Endothelial cell of umbilical vein (primary cell): ENCODE data around the gene FRZB. TPM values are rescaled to one million over a fixed set of nuclear protein-coding genes. Genes with fewer than 3 reads are reported as not detected.

Experiments used
- BruUV-seq: library from RNA; stranded (reverse); fragments of 400-500 nt; replicated peaks from 2 replicates; lab custom pipeline; 2021; lab: Mats Ljungman, UMichigan
- CTCF ChIA-PET: fragments of 300-600, 350-600 bp; sonication (Branson Sonifier 250); formaldehyde crosslinking; loops from one replicate; lab custom pipeline; 2021; ENCODE audit warnings: antibody characterized with exemption, inconsistent platforms; lab: Charles Lee
- POLR2A ChIA-PET: fragments of 300-600, 350-600 bp; sonication (Branson Sonifier 250); formaldehyde crosslinking; loops from one replicate; lab custom pipeline; 2021; ENCODE audit warnings: antibody characterized with exemption, inconsistent platforms; lab: Charles Lee
- DNase-seq: peaks from one replicate; pipeline ENCODE4 v3.0.0-alpha.2; 2011; ENCODE audit warnings: low read depth, low spot score
- FAIRE-seq: peaks from 2 replicates; lab custom pipeline; 2011; peaks lifted over from hg19 to GRCh38; lab: Jason Lieb, UNC
- H2AFZ ChIP-seq: 2 replicates; pipeline ENCODE4 v1.6.0; 2012; ENCODE audit warnings: low read depth, low read length, control low read depth, inconsistent platforms
- H3K27ac ChIP-seq: 2 replicates; pipeline ENCODE4 v1.5.1; 2011; ENCODE audit warnings: low read depth, mild to moderate bottlenecking, control low read depth, low read length, moderate library complexity; ENCODE audit not compliant: insufficient read depth
- H3K27me3 ChIP-seq, 2 experiments: 2 replicates each; pipeline versions ENCODE4 v1.6.0 to v1.6.1; 2011; ENCODE audit warnings: low read length in 2 of 2, mixed read lengths in 1 of 2; ENCODE audit not compliant: control insufficient read depth in 2 of 2, insufficient read depth in 2 of 2
- H3K36me3 ChIP-seq, 2 experiments: 2 replicates in 1 of 2; 3 replicates in 1 of 2; pipeline ENCODE4 v1.5.1; 2011; ENCODE audit warnings: low read length in 2 of 2, mild to moderate bottlenecking in 1 of 2, moderate library complexity in 1 of 2; ENCODE audit not compliant: control insufficient read depth in 2 of 2, insufficient read depth in 2 of 2; ENCODE audit errors: extremely low read depth in 1 of 2
- H3K4me1 ChIP-seq: 3 replicates; pipeline ENCODE4 v1.5.1; 2011; ENCODE audit warnings: mild to moderate bottlenecking, low read length; ENCODE audit not compliant: control insufficient read depth, insufficient read depth; ENCODE audit errors: extremely low read depth
- H3K4me2 ChIP-seq: 2 replicates; pipeline ENCODE4 v1.6.1; 2011; ENCODE audit warnings: low read length, control low read depth, mixed read lengths; ENCODE audit not compliant: insufficient read depth
- H3K4me3 ChIP-seq, 3 experiments: fragments of 200-600 bp in 1 of 3; sonication (generic), shearing (Covaris generic) in 1 of 3; replicated peaks in 1 of 3; 2 replicates each; pipeline ENCODE4 v1.5.1; 2011 to 2016; ENCODE audit warnings: control low read depth in 3 of 3, low read length in 3 of 3, mild to moderate bottlenecking in 2 of 3, inconsistent platforms in 1 of 3, low read depth in 1 of 3, moderate library complexity in 1 of 3; ENCODE audit not compliant: insufficient read depth in 1 of 3
- H3K79me2 ChIP-seq: 2 replicates; pipeline ENCODE4 v1.6.0; 2012; ENCODE audit warnings: low read length, inconsistent platforms; ENCODE audit not compliant: control insufficient read depth, insufficient read depth
- H3K9ac ChIP-seq: replicated peaks from 2 replicates; pipeline ENCODE3; 2011; ENCODE audit warnings: low read length, control low read depth; ENCODE audit not compliant: insufficient read depth; ENCODE audit errors: extremely low read depth
- H3K9me1 ChIP-seq: replicated peaks from 3 replicates; pipeline ENCODE4 v1.6.0; 2011; ENCODE audit warnings: mild to moderate bottlenecking, low read length; ENCODE audit not compliant: control insufficient read depth, insufficient read depth; ENCODE audit errors: extremely low read depth
- H3K9me3 ChIP-seq: replicated peaks from 2 replicates; pipeline ENCODE4 v1.5.1; 2012; ENCODE audit warnings: low read length, inconsistent platforms; ENCODE audit not compliant: control insufficient read depth, insufficient read depth
- H4K20me1 ChIP-seq: replicated peaks from 2 replicates; pipeline ENCODE3; 2011; ENCODE audit warnings: mild to moderate bottlenecking, low read length; ENCODE audit not compliant: control insufficient read depth, insufficient read depth; ENCODE audit errors: extremely low read depth
- CTCF ChIP-seq, 2 donors: IDR thresholded peaks; 1 replicate in 1 of 2; 2 replicates in 1 of 2; pipeline ENCODE4 v1.5.1; 2011; ENCODE audit warnings: low read length in 2 of 2, mild to moderate bottlenecking in 2 of 2, moderate library complexity in 2 of 2, control low read depth in 1 of 2, inconsistent platforms in 1 of 2, low read depth in 1 of 2; ENCODE audit not compliant: insufficient read depth in 1 of 2; ENCODE audit errors: extremely low read depth in 1 of 2
- EZH2 ChIP-seq: IDR thresholded peaks from 2 replicates; pipeline ENCODE4 v1.6.1; 2012; ENCODE audit warnings: borderline replicate concordance, low read depth, mild to moderate bottlenecking, moderate library complexity, low read length, inconsistent platforms; ENCODE audit not compliant: severe bottlenecking
- FOS ChIP-seq: IDR thresholded peaks from 2 replicates; pipeline ENCODE4 v1.6.1; 2011; ENCODE audit warnings: mild to moderate bottlenecking, low read length, moderate library complexity, borderline replicate concordance; ENCODE audit not compliant: insufficient read depth
- GATA2 ChIP-seq: IDR thresholded peaks from 2 replicates; pipeline ENCODE4 v1.7.0; 2011; ENCODE audit warnings: low read depth, mild to moderate bottlenecking, moderate library complexity, mixed read lengths, low read length; ENCODE audit not compliant: insufficient read length, insufficient read depth
- JUN ChIP-seq: IDR thresholded peaks from 2 replicates; pipeline ENCODE4 v1.6.1; 2011; ENCODE audit warnings: borderline replicate concordance, low read depth; ENCODE audit not compliant: insufficient read length, insufficient read depth
- MAX ChIP-seq: IDR thresholded peaks from 2 replicates; pipeline ENCODE4 v1.6.1; 2011; ENCODE audit not compliant: insufficient read depth, insufficient read length
- MYC ChIP-seq: IDR thresholded peaks from one replicate; pipeline ENCODE4 v1.6.1; 2011; ENCODE audit warnings: mild to moderate bottlenecking, low read depth, low read length
- POLR2A ChIP-seq: IDR thresholded peaks from 2 replicates; pipeline ENCODE4 v1.6.1; 2012; ENCODE audit warnings: low read depth, mild to moderate bottlenecking, control low read depth, low read length
- POLR2AphosphoS5 ChIP-seq: IDR thresholded peaks from 2 replicates; pipeline ENCODE4 v1.6.1; 2012; ENCODE audit warnings: low read depth, mild to moderate bottlenecking, control low read depth, low read length, moderate library complexity; ENCODE audit not compliant: insufficient read depth
- dilution Hi-C: fragments of 300-500 bp; cut with MboI; formaldehyde crosslinking; loops from one replicate; pipeline ENCODE4 v1.15.0; 2019; ENCODE audit warnings: low sequenced_read_pairs; ENCODE audit not compliant: extremely low pct_ligation_motif_present
- intact Hi-C: fragments of 100-400 bp; cut with micrococcal nuclease; formaldehyde crosslinking; loops from one replicate; pipeline ENCODE4 v1.10.0; 2022
- polyA plus RNA-seq, 4 experiments: library from polyadenylated mRNA; depleted of rRNA in 3 of 4; stranded (reverse) in 3 of 4; unstranded in 1 of 4; fragments of >200 nt; gene quantifications; 2 replicates each; pipeline versions ENCODE4 v1.2.1 to v1.2.3, GENCODE V29; 2011 to 2012; ENCODE audit warnings: missing spikeins in 1 of 4
- total RNA-seq: library from RNA; stranded (reverse); gene quantifications from 2 replicates; pipeline ENCODE4 v1.2.3, GENCODE V29; 2021

The FRZB gene
- total and polyA plus RNA-seq, 2 donors (not counting 3 experiments of a cell fraction or from before 2014, with no cell fraction given): 0.04 TPM; not detected in 1

GRCh38 chr2:182831101-182831500, 35.3 kb downstream of the FRZB start:
- no peak overlapping the region for H3K4me2 ChIP-seq
- no peak for FAIRE-seq
- H3K9me3 ChIP-seq: no peaks in the 10 kb centered on the region
- no peaks in the 10 kb centered on the region for H3K9me1 ChIP-seq
- no peak overlapping the region for H3K4me3 ChIP-seq
- intact Hi-C loops: no loop called here
- CTCF ChIA-PET: no interaction called here
- dilution Hi-C loops: no loop called here
- no peak overlapping the region for H3K9ac ChIP-seq
- H3K79me2 ChIP-seq: no peaks in the 10 kb centered on the region
- no peaks in the 10 kb centered on the region for H3K36me3 ChIP-seq
- TF ChIP-seq JUN (no peak), MYC (no peak), FOS (no peak), POLR2AphosphoS5 (no peak), CTCF (IDR thresholded peaks at IDR 0.05; ENCODE audit: extremely low read depth in 1 of 2, insufficient read depth in 1 of 2, low read depth in 1 of 2, low read length in 2 of 2) (no peak), POLR2A (no peak), GATA2 (no peak), MAX (no peak), EZH2 (no peak)
- peaks cover 12 to 15% of the 10 kb centered on the region in 2 experiments for H3K27me3 ChIP-seq
- no TSS peak for BruUV-seq
- no peaks in the 10 kb centered on the region for H4K20me1 ChIP-seq
- no peak overlapping the region for H3K27ac ChIP-seq
- no peak for DNase-seq
- H2AFZ ChIP-seq: no peak overlapping the region
- POLR2A ChIA-PET: no interaction called here
- H3K4me1 ChIP-seq: no peaks in the 10 kb centered on the region
